ENCODE measurements around the gene CEP44.
"Not testable (repeated sequence)": the region's sequence is repeated elsewhere in the genome, so short reads cannot be mapped to it uniquely, and the experiment has no call there.

CEP44 gene

GRCh38 chr4:174320494-174321199 lies 36.9 kb downstream of the CEP44 start:
- DNase-seq (ENCODE audit: low read depth in 2 of 2, low spot score in 1 of 2): no peak

- no peak for DNase-seq (ENCODE audit: low read depth in 2 of 2, low spot score in 1 of 2)
Observed at GRCh38 chr4:174324236-174324635, 40.5 kb downstream of the CEP44 start.

DNA sequence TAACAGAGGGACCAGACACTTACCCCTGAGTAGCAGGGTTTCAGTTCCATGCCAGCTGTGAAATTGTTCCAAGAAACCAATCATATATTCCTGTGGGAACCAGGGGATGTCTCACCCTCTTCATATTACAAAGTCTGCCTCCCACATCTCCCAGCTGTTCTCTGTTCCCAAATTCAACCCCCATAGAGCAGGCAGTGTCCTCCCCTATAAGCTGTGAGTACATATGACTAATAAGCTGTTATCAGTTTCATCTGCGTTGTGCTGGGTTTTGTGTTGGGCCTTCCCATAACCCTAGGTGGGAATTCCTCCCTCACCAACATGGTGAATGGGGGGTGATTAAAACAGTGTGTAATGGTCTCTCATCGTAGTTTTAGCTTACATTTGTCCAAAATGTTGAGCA lies 41.0 kb downstream of the CEP44 start:
- no peak for DNase-seq (ENCODE audit: low read depth in 2 of 2, low spot score in 1 of 2)

DNA sequence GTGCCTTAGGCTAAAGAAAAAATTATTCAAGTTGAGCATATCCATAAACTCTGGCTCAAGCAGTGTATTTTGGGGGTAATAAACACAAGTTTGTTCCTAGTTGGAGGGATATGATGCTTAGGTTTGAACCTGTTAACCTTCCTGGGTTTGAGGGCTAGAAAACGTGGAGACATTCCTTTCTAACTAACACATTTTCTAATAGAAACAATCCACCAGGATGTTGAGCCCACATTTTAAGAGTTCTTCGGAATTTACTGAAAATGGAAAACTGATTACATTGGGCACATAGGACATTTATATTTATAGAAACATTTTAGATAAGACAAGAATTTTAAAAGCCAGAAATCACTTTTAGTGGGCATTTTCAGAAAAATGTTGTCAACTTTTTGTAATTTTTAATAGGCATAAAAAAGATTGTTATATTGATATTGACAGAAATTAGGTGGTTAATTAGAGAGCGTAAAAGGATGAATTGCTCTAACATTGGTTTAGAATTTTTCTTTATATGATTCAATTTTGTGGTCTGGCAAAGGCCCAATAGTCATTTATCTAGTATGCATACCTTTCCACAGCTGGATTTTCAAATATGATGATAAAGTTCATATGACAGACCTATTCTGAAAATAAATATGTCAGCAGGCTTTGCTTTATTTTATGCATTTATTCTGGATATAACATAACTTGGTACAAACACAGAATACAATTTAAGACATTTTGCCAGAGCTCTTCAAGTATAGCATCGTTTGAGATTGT lies 49.2 kb downstream of the CEP44 start:
- no peak for DNase-seq (ENCODE audit: low read depth in 2 of 2, low spot score in 1 of 2)

DNA sequence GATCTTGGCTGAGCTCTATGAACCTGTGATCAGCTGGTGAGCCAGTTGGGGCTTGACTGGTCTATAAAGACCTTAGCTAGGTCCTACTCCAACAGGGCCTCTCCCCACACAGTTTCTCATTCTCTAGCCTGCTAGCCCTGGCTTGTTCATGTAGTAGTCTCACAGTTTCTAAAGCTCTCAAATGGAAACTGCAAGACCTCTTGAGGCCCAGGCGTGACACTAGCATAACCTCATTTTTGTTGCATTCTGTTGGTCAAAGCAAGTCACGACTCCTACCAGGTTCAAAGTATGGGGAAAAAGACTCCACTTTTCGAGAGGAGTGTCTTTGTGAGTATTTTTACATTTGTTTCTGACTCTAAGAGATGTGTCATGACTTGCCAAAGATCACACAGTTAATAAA lies 50.9 kb downstream of the CEP44 start:
- DNase-seq (ENCODE audit: low read depth in 2 of 2, low spot score in 1 of 2): no peak

- no peak for DNase-seq (ENCODE audit: low read depth in 2 of 2, low spot score in 1 of 2)
Observed at GRCh38 chr4:174340714-174341113, 57.0 kb downstream of the CEP44 start.

GRCh38 chr4:174349156-174349555 lies 65.4 kb downstream of the CEP44 start:
- DNase-seq (ENCODE audit: low read depth in 2 of 2, low spot score in 1 of 2): no peak

DNA sequence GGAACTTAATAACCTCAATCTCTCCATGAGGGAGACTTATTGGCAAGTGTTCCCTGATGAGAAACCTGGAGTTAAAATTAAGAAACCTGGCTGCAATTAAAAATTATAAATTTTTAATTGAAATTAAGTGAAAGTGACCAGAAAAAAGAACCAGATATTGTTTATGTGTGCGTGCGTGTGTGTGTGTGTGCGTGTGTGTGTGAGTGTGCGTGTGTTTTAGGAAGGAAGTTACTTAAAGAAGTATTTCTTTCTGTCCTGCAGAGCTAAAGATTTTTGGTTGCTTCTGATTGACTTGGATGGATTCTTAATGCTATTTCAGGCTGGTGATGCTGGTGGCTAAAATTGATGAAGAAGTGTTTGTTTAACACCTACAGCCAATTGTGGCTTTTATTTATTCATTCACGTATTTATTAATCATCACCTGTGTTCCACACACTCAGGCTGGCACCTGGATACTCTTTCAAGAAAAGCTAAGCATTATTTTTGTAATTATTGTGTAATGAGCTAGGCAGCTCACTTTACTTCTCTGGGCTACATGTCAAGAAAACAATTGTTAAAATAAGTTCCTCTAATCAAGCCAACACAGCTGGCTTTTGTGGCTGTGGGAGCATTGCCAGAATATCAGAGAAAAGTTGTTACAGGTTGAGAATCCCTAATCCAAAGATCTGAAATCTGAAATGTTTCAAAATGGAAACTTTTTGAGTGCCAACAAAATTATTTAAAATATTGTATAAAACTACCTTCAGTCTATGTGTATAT lies 68.5 kb downstream of the CEP44 start:
- DNase-seq (ENCODE audit: low read depth in 2 of 2, low spot score in 1 of 2): no peak

GRCh38 chr4:174357321-174357720 lies 73.6 kb downstream of the CEP44 start:
- no peak for DNase-seq (ENCODE audit: low read depth in 2 of 2, low spot score in 1 of 2)

GRCh38 chr4:174358410-174358809 lies 74.7 kb downstream of the CEP44 start:
- no peak for DNase-seq (ENCODE audit: low read depth in 2 of 2, low spot score in 1 of 2)

GRCh38 chr4:174358829-174359228 lies 75.1 kb downstream of the CEP44 start:
- DNase-seq (ENCODE audit: low read depth in 2 of 2, low spot score in 1 of 2): no peak

DNA sequence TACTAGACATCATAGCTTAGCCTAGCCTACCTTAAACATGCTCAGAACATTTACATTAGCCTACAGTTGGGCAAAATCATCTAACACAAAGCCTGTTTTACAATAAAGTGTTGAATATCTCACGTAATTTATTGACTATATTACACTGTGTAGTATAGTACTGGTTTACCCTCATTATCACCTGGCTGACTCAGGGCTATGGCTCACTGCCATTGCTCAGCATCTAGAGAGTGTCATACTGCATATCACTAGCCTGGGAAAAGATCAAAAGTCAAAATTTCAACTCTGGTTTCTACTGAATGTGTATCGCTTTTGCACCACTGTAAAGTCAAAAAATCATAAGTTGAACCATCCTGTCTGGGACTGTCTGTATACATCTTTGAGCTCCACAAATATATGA lies 78.6 kb downstream of the CEP44 start:
- DNase-seq (ENCODE audit: low read depth in 2 of 2, low spot score in 1 of 2): no peak

DNA sequence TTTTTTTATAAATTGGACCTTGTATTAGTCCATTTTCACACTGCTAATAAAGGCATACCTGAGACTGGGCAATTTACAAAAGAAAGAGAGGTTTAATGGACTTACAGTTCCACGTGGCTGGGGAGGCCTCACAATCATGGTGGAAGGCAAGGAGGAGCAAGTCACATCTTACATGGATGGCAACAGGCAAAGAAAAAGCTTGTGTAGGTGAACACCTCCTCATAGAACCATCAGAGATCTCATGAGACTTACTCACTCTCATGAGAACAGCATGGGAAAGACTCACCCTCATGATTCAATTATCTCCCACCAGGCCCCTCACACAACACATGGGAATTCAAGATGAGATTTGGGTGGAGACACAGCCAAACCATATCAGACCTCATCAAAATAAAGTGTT lies 80.1 kb downstream of the CEP44 start:
- not testable (repeated sequence) for DNase-seq (ENCODE audit: low read depth in 2 of 2, low spot score in 1 of 2)

GRCh38 chr4:174365018-174365587 lies 81.4 kb downstream of the CEP44 start:
- no peak for DNase-seq (ENCODE audit: low read depth in 2 of 2, low spot score in 1 of 2)

GRCh38 chr4:174369985-174370384 lies 86.3 kb downstream of the CEP44 start:
- no peak for DNase-seq (ENCODE audit: low read depth in 2 of 2, low spot score in 1 of 2)

DNA sequence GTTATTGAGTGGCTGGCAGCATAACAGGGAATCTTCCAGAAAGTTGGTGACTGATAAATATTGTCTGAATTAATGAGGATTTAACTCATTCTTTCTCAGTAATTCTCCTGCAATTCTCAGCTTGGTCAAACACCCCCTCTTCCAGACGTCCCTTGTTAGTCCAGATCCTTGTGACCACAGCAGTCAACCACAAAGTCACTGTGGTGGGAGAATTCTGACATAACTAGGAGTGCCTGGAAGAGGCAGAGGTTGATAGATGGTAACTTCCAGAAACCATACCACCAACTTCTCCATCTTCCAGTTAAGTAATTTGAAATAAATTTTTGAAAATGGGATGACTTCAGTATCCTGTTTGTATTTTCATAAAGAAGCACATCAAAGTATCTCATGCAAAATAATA lies 90.1 kb downstream of the CEP44 start:
- DNase-seq (ENCODE audit: low read depth in 2 of 2, low spot score in 1 of 2): no peak

DNA sequence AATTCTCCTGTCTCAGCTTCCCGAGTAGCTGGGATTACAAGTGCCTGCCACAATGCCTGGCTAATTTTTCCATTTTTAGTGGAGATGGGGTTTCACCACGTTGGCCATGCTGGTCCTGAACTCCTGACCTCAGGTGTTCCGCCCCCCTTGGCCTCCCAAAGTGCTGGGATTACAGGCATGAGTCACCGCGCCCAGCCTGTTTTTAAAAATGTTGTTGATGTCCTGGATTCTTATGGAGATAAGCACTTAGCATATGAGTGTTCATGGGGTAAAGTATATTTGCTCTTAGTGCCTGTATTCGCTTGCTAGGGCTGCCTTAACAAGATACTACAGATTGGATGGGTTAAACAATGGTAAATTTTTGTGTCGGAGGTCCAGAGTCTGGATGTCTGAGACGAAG lies 91.7 kb downstream of the CEP44 start:
- no peak for DNase-seq (ENCODE audit: low read depth in 2 of 2, low spot score in 1 of 2)

- no peak for DNase-seq (ENCODE audit: low read depth in 2 of 2, low spot score in 1 of 2)
Observed at GRCh38 chr4:174377613-174378012, 93.9 kb downstream of the CEP44 start.

GRCh38 chr4:174378951-174379350 lies 95.2 kb downstream of the CEP44 start:
- DNase-seq (ENCODE audit: low read depth in 2 of 2, low spot score in 1 of 2): no peak

DNA sequence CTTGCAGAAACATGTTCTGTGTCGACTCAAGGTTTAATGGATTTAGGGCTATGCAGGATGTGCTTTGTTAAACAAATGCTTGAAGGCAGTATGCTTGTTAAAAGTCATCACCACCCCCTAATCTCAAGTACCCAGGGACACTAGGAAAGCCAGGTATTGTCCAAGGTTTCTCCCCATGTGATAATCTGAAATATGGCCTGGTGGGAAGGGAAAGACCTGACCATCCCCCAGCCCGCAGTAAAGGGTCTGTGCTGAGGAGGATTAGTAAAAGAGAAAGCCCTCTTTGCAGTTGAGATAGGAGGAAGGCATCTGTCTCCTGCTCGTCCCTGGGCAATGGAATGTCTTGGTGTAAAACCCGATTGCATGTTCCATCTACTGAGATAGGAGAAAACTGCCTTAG lies 96.5 kb downstream of the CEP44 start:
- DNase-seq (ENCODE audit: low read depth in 2 of 2, low spot score in 1 of 2): not testable (repeated sequence)

DNA sequence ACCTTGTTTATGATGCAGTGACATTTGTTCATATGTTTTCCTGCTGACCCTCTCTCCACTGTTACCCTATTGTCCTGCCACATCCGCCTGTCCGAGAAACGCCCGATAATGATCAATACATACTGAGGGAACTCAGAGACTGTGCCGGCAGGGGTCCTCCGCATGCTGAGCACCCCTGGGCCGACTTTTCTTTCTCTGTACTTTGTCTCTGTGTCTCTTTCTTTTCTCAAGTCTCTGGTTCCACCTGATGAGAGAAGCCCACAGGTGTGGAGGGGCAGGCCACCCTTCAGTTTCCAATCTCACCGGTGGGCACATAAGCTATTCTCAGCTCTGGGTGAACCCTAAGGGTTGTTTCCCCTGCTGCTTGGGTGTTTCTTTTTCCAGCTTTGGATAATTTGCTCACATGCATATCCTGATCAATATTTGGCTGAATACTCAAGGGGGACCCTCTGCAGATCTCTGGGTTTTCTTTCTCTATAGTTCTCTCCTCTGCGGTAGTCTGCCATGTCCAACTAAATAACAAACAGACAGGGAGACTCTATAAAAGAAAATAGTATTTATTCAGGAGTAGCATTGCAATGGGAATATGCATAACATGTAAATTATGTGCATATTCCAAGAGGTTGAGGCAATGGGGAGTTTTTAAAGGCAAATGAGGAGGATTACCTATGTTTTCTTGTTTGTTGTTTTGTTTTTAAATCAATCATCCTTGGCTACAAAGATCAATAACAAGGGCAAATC lies 97.2 kb downstream of the CEP44 start:
- no peak for DNase-seq (ENCODE audit: low read depth in 2 of 2, low spot score in 1 of 2)

Data from stimulated activated CD8-positive, alpha-beta memory T cell treated with anti-CD3 and anti-CD28 coated beads, Interleukin-4, amount 100 ng/mL, for 1 hour (primary cell).